ENCODE measurements around the gene APOA1. TPM values are rescaled to one million over a fixed set of nuclear protein-coding genes. Genes with fewer than 3 reads are reported as not detected.
A peak's percentile ranks its signal among the peaks of the same experiment; 100 is the strongest.

APOA1 gene
- total RNA-seq, 1 donor from 2014 or later: not detected

- Mint-ChIP-seq H3K27me3 (peaks cover 4% of the 10 kb centered on the region), H3K36me3 (ENCODE audit: low read depth) (peaks cover 13% of the 10 kb centered on the region), H3K9me3 (no peaks in the 10 kb centered on the region), H3K27ac (no peak overlapping the region), H3K4me1 (peaks cover 28% of the 10 kb centered on the region), H3K4me3 (peak overlapping the region; percentile 28)
- intact Hi-C loops (cut with micrococcal nuclease): loop anchor here (1.0 to 2.0 kb wide), 2 partner anchors 46 to 315 kb away; partner anchors contain the start of gene APOA1
- DNase-seq: peak; percentile 94
These were observed 46.2 kb downstream of the APOA1 start for GRCh38 chr11:116791002-116791812.

- intact Hi-C loops (cut with micrococcal nuclease): loop anchor here (1.0 to 2.0 kb wide), 2 partner anchors 46 to 316 kb away; partner anchors contain the start of gene APOA1
- H3K9me3 Mint-ChIP-seq: no peaks in the 10 kb centered on the region
- H3K36me3 Mint-ChIP-seq (ENCODE audit: low read depth): peaks cover 20% of the 10 kb centered on the region
- H3K4me3 Mint-ChIP-seq: no peak overlapping the region
- no peak for DNase-seq
- H3K4me1 Mint-ChIP-seq: peaks cover 33% of the 10 kb centered on the region
- H3K27me3 Mint-ChIP-seq: peaks cover 4% of the 10 kb centered on the region
- H3K27ac Mint-ChIP-seq: no peak overlapping the region
These were observed 47.0 kb downstream of the APOA1 start for GRCh38 chr11:116790167-116791001.

GRCh38 chr11:116788975-116789374 lies 48.4 kb downstream of the APOA1 start:
- H3K27me3 Mint-ChIP-seq: peaks cover 4% of the 10 kb centered on the region
- DNase-seq: no peak
- peaks cover 34% of the 10 kb centered on the region for H3K36me3 Mint-ChIP-seq (ENCODE audit: low read depth)
- intact Hi-C loops (cut with micrococcal nuclease): loop anchor here (1.0 to 5.0 kb wide), 3 partner anchors 16 to 443 kb away; partner anchors contain the start of genes PCSK7 and RNF214
- H3K27ac Mint-ChIP-seq: no peak overlapping the region
- H3K4me1 Mint-ChIP-seq: peaks cover 42% of the 10 kb centered on the region
- no peaks in the 10 kb centered on the region for H3K9me3 Mint-ChIP-seq
- no peak overlapping the region for H3K4me3 Mint-ChIP-seq

GRCh38 chr11:116788534-116788933 lies 48.9 kb downstream of the APOA1 start:
- peak overlapping the region; percentile 87 for H3K27ac Mint-ChIP-seq
- H3K9me3 Mint-ChIP-seq: no peaks in the 10 kb centered on the region
- peaks cover 4% of the 10 kb centered on the region for H3K27me3 Mint-ChIP-seq
- intact Hi-C loops (cut with micrococcal nuclease): loop anchor here (1.0 to 5.0 kb wide), 3 partner anchors 15 to 444 kb away; partner anchors contain the start of genes PCSK7 and RNF214
- no peak for DNase-seq
- peaks cover 42% of the 10 kb centered on the region for H3K4me1 Mint-ChIP-seq
- peaks cover 36% of the 10 kb centered on the region for H3K36me3 Mint-ChIP-seq (ENCODE audit: low read depth)
- H3K4me3 Mint-ChIP-seq: peak overlapping the region; percentile 97

- DNase-seq: peak; percentile 97
- H3K4me1 Mint-ChIP-seq: peaks cover 44% of the 10 kb centered on the region
These were observed 49.5 kb downstream of the APOA1 start, which contains the start of gene ZPR1 for GRCh38 chr11:116787786-116788486. Gene ZPR1, minus strand, starts transcription at chr11:116788023. Its CDS starts 33 bp downstream, at chr11:116787990.

GRCh38 chr11:116787436-116787785 lies 50.0 kb downstream of the APOA1 start:
- Mint-ChIP-seq H3K36me3 (ENCODE audit: low read depth) (peaks cover 47% of the 10 kb centered on the region), H3K9me3 (no peaks in the 10 kb centered on the region), H3K4me3 (peak overlapping the region; percentile 97), H3K27ac (peak overlapping the region; percentile 76), H3K4me1 (peaks cover 49% of the 10 kb centered on the region), H3K27me3 (peaks cover 2% of the 10 kb centered on the region)
- intact Hi-C loops (cut with micrococcal nuclease): loop anchor here (5.0 kb wide), 1 partner anchor 445 kb away; the partner anchor contains the start of genes PCSK7 and RNF214
- no peak for DNase-seq

More at GRCh38 chr11:116787786-116788486, 49.5 kb downstream of the APOA1 start, which contains the start of gene ZPR1:
- H3K36me3 Mint-ChIP-seq (ENCODE audit: low read depth): peaks cover 42% of the 10 kb centered on the region
- peaks cover 2% of the 10 kb centered on the region for H3K27me3 Mint-ChIP-seq
- no peaks in the 10 kb centered on the region for H3K9me3 Mint-ChIP-seq
- peak within 1 kb of the TSS; percentile 97 for H3K4me3 Mint-ChIP-seq
- intact Hi-C loops (cut with micrococcal nuclease): loop anchor here (1.0 to 5.0 kb wide), 3 partner anchors 15 to 444 kb away; partner anchors contain the start of genes PCSK7 and RNF214
- H3K27ac Mint-ChIP-seq: peak within 1 kb of the TSS; percentile 87

GRCh38 chr11:116786966-116787365 lies 50.5 kb downstream of the APOA1 start:
- Mint-ChIP-seq H3K36me3 (ENCODE audit: low read depth) (peaks cover 52% of the 10 kb centered on the region), H3K4me3 (peak overlapping the region; percentile 97), H3K27ac (peak overlapping the region; percentile 76), H3K9me3 (no peaks in the 10 kb centered on the region), H3K4me1 (peaks cover 53% of the 10 kb centered on the region), H3K27me3 (peaks cover 2% of the 10 kb centered on the region)
- no peak for DNase-seq
- intact Hi-C loops (cut with micrococcal nuclease): loop anchor here (5.0 kb wide), 1 partner anchor 445 kb away; the partner anchor contains the start of genes PCSK7 and RNF214

- peaks cover 57% of the 10 kb centered on the region for H3K36me3 Mint-ChIP-seq (ENCODE audit: low read depth)
- peaks cover 2% of the 10 kb centered on the region for H3K27me3 Mint-ChIP-seq
- no peak overlapping the region for H3K27ac Mint-ChIP-seq
- DNase-seq: no peak
- no peaks in the 10 kb centered on the region for H3K9me3 Mint-ChIP-seq
- intact Hi-C loops (cut with micrococcal nuclease): loop anchor here (5.0 kb wide), 1 partner anchor 446 kb away; the partner anchor contains the start of genes PCSK7 and RNF214
- peaks cover 52% of the 10 kb centered on the region for H3K4me1 Mint-ChIP-seq
- H3K4me3 Mint-ChIP-seq: peak overlapping the region; percentile 97
These were observed 51.1 kb downstream of the APOA1 start for GRCh38 chr11:116786326-116786725.

Other genes starting within 250 kb of the APOA1 start
- gene BUD13, start 64.6 kb downstream of the APOA1 start, total RNA-seq: 31.5 and 33.2 TPM in 2 replicates
- gene ZPR1, start 49.6 kb downstream of the APOA1 start, total RNA-seq: 105 and 106 TPM in 2 replicates
- not detected in 2 replicates for gene APOA5, start 45.7 kb downstream of the APOA1 start, total RNA-seq
- gene APOA4, start 14.3 kb downstream of the APOA1 start, total RNA-seq: not detected in 2 replicates
- not detected in 2 replicates for gene APOC3, start 7.7 kb downstream of the APOA1 start, total RNA-seq

All from activated CD4-positive, alpha-beta T cell treated with anti-CD3 and anti-CD28 coated beads, Interleukin-2, amount 10 ng/mL, durations not matched to agents 24 days and 14 days (primary cell).